ENCODE results near the gene KDM4C.

KDM4C gene

GRCh38 chr9:7118633-7119032 lies 360.9 kb downstream of the KDM4C start:
- TF ChIP-seq CREB1 (IDR thresholded peaks at IDR 0.05; ENCODE audit: low read depth) (no peak), CEBPB (IDR thresholded peaks at IDR 0.05) (no peak), YY1 (IDR thresholded peaks at IDR 0.05; ENCODE audit: low read depth) (no peak), EGR1 (IDR thresholded peaks at IDR 0.05) (no peak), TEAD4 (IDR thresholded peaks at IDR 0.05) (no peak), RAD21 (IDR thresholded peaks at IDR 0.05; ENCODE audit: low read depth) (no peak), USF1 (IDR thresholded peaks at IDR 0.05) (no peak), NFIC (IDR thresholded peaks at IDR 0.05) (no peak), REST (IDR thresholded peaks at IDR 0.05; ENCODE audit: low read depth) (no peak), EP300 (IDR thresholded peaks at IDR 0.05; ENCODE audit: borderline replicate concordance) (no peak), MAX (IDR thresholded peaks at IDR 0.05) (no peak), TAF1 (IDR thresholded peaks at IDR 0.05; ENCODE audit: low read depth) (no peak), TCF12 (IDR thresholded peaks at IDR 0.05; ENCODE audit: low read depth) (no peak), FOXM1 (IDR thresholded peaks at IDR 0.05; ENCODE audit: borderline replicate concordance, low read depth) (no peak), ZBTB7A (IDR thresholded peaks at IDR 0.05; ENCODE audit: low read depth) (no peak)

- no peak for TF ChIP-seq TAF1 (IDR thresholded peaks at IDR 0.05; ENCODE audit: low read depth)
- no peak for TF ChIP-seq NFIC (IDR thresholded peaks at IDR 0.05)
- no peak for TF ChIP-seq FOXM1 (IDR thresholded peaks at IDR 0.05; ENCODE audit: borderline replicate concordance, low read depth)
- no peak for TF ChIP-seq EGR1 (IDR thresholded peaks at IDR 0.05)
- no peak for TF ChIP-seq TCF12 (IDR thresholded peaks at IDR 0.05; ENCODE audit: low read depth)
- TF ChIP-seq CREB1 (IDR thresholded peaks at IDR 0.05; ENCODE audit: low read depth): no peak
- TF ChIP-seq TEAD4 (IDR thresholded peaks at IDR 0.05): no peak
- no peak for TF ChIP-seq RAD21 (IDR thresholded peaks at IDR 0.05; ENCODE audit: low read depth)
- TF ChIP-seq YY1 (IDR thresholded peaks at IDR 0.05; ENCODE audit: low read depth): no peak
These were observed 361.8 kb downstream of the KDM4C start for GRCh38 chr9:7119612-7120011.

- TF ChIP-seq NFIC (IDR thresholded peaks at IDR 0.05): no peak
- no peak for TF ChIP-seq RAD21 (IDR thresholded peaks at IDR 0.05; ENCODE audit: low read depth)
- TF ChIP-seq MAX (IDR thresholded peaks at IDR 0.05): no peak
- no peak for TF ChIP-seq REST (IDR thresholded peaks at IDR 0.05; ENCODE audit: low read depth)
- TF ChIP-seq EGR1 (IDR thresholded peaks at IDR 0.05): no peak
- no peak for TF ChIP-seq FOXM1 (IDR thresholded peaks at IDR 0.05; ENCODE audit: borderline replicate concordance, low read depth)
- no peak for TF ChIP-seq TEAD4 (IDR thresholded peaks at IDR 0.05)
- TF ChIP-seq CREB1 (IDR thresholded peaks at IDR 0.05; ENCODE audit: low read depth): no peak
- TF ChIP-seq USF1 (IDR thresholded peaks at IDR 0.05): no peak
- no peak for TF ChIP-seq TAF1 (IDR thresholded peaks at IDR 0.05; ENCODE audit: low read depth)
- TF ChIP-seq EP300 (IDR thresholded peaks at IDR 0.05; ENCODE audit: borderline replicate concordance): no peak
- no peak for TF ChIP-seq YY1 (IDR thresholded peaks at IDR 0.05; ENCODE audit: low read depth)
- TF ChIP-seq TCF12 (IDR thresholded peaks at IDR 0.05; ENCODE audit: low read depth): no peak
- TF ChIP-seq CEBPB (IDR thresholded peaks at IDR 0.05): no peak
- no peak for TF ChIP-seq ZBTB7A (IDR thresholded peaks at IDR 0.05; ENCODE audit: low read depth)
These were observed 363.3 kb downstream of the KDM4C start for GRCh38 chr9:7121055-7121454.

GRCh38 chr9:7121664-7122063 lies 363.9 kb downstream of the KDM4C start:
- no peak for TF ChIP-seq MAX (IDR thresholded peaks at IDR 0.05)
- no peak for TF ChIP-seq REST (IDR thresholded peaks at IDR 0.05; ENCODE audit: low read depth)
- no peak for TF ChIP-seq ZBTB7A (IDR thresholded peaks at IDR 0.05; ENCODE audit: low read depth)
- TF ChIP-seq EP300 (IDR thresholded peaks at IDR 0.05; ENCODE audit: borderline replicate concordance): no peak
- TF ChIP-seq USF1 (IDR thresholded peaks at IDR 0.05): no peak
- TF ChIP-seq RAD21 (IDR thresholded peaks at IDR 0.05; ENCODE audit: low read depth): no peak
- no peak for TF ChIP-seq FOXM1 (IDR thresholded peaks at IDR 0.05; ENCODE audit: borderline replicate concordance, low read depth)
- TF ChIP-seq CREB1 (IDR thresholded peaks at IDR 0.05; ENCODE audit: low read depth): no peak
- TF ChIP-seq TEAD4 (IDR thresholded peaks at IDR 0.05): no peak
- TF ChIP-seq YY1 (IDR thresholded peaks at IDR 0.05; ENCODE audit: low read depth): no peak
- TF ChIP-seq TAF1 (IDR thresholded peaks at IDR 0.05; ENCODE audit: low read depth): no peak
- no peak for TF ChIP-seq EGR1 (IDR thresholded peaks at IDR 0.05)
- no peak for TF ChIP-seq NFIC (IDR thresholded peaks at IDR 0.05)
- no peak for TF ChIP-seq TCF12 (IDR thresholded peaks at IDR 0.05; ENCODE audit: low read depth)
- no peak for TF ChIP-seq CEBPB (IDR thresholded peaks at IDR 0.05)
